Psoas muscle (tissue), 8 donors: ENCODE data around the gene LZTFL1. TPM values are rescaled to one million over a fixed set of nuclear protein-coding genes. Genes with fewer than 3 reads are reported as not detected.

Source experiments
- ATAC-seq, 4 donors: fragments of 200-7000 bp; cut with Tn5 transposase; one replicate each; pipeline ENCODE4 v1.9.1; 2020; ENCODE audit warnings: moderate library complexity in 3 of 4, mild to moderate bottlenecking in 2 of 4
- DNase-seq, 2 donors: peaks; one replicate each; pipeline ENCODE4 v3.0.0-alpha.2; 2020
- H3K27ac ChIP-seq: fragments of 200-600 bp; one replicate; pipeline ENCODE4 v1.8.0; 2022
- H3K27me3 ChIP-seq, 3 donors: fragments of 200-600 bp in 1 of 3; one replicate each; pipeline versions ENCODE4 v1.6.1 to v1.8.0; 2013 to 2022; ENCODE audit warnings: low read length in 2 of 3, mild to moderate bottlenecking in 2 of 3, moderate library complexity in 1 of 3; ENCODE audit not compliant: insufficient read depth in 3 of 3
- H3K36me3 ChIP-seq, 2 donors: fragments of 200-600 bp in 1 of 2; one replicate each; pipeline versions ENCODE4 v1.6.1 to v1.8.0; 2013 to 2022; ENCODE audit warnings: low read depth in 1 of 2, mild to moderate bottlenecking in 1 of 2, moderate library complexity in 1 of 2; ENCODE audit not compliant: insufficient read depth in 1 of 2
- H3K4me1 ChIP-seq: fragments of 200-600 bp; one replicate; pipeline ENCODE4 v1.8.0; 2022
- H3K4me3 ChIP-seq: fragments of 200-600 bp; one replicate; pipeline ENCODE4 v1.8.0; 2022; ENCODE audit warnings: mild to moderate bottlenecking
- H3K9me3 ChIP-seq: fragments of 200-600 bp; one replicate; pipeline ENCODE4 v1.8.0; 2022
- WGBS, 3 donors: extraction: QIAGEN DNeasy Blood & Tissue Kit; methylation state at CpG; one replicate each; pipeline versions ENCODE4 v1.1.6 to v1.1.7; 2013; 5-methylcytosine and 5-hydroxymethylcytosine counted together
- intact Hi-C, 2 donors: fragments of 100-400 bp; cut with DNase I; formaldehyde crosslinking; loops; one replicate each; pipeline versions ENCODE4 v1.11.0 to v1.14.2; 2022
- polyA plus RNA-seq, 3 donors: library from polyadenylated mRNA; stranded (reverse); fragments of 200-250 nt; gene quantifications; one replicate each; pipeline ENCODE4 v1.2.3, GENCODE V29; 2013
- total RNA-seq, 4 donors: library from RNA; stranded (reverse); fragmentation: NEBNext Ultra II Directional in 2 of 4; extraction: Animal tissue kit (Norgen Biotek cat#: 25700) in 2 of 4; gene quantifications; one replicate each; pipeline versions ENCODE4 v1.2.1 to v1.2.4, GENCODE V29; 2021 to 2023
- TF ChIP-seq, protein P1 (sequence below): fragments of 200-600 bp; IDR thresholded peaks from one replicate; pipeline ENCODE4 v1.8.0; 2022; ENCODE audit warnings: antibody characterized with exemption
- donor health status: healthy with polysubstance abuse.
- donor health status: DM: no; HTN: no; CAD: no; lungs with moderate emphysema.
- donor health status: Bipolar disorder and iron deficiency.
- donor health status: healthy.
- donor health status: DM: yes; HTN: yes; CAD: no.
- donor health status: DM: no; HTN: no; CAD: no.
- donor health status: DM: no; HTN: no; CAD: no.
- donor health status: DM: yes; HTN: yes; CAD: no.

The LZTFL1 gene
- total and polyA plus RNA-seq, 7 donors = 3.1 to 15.9 (median 5.3) TPM

DNA sequence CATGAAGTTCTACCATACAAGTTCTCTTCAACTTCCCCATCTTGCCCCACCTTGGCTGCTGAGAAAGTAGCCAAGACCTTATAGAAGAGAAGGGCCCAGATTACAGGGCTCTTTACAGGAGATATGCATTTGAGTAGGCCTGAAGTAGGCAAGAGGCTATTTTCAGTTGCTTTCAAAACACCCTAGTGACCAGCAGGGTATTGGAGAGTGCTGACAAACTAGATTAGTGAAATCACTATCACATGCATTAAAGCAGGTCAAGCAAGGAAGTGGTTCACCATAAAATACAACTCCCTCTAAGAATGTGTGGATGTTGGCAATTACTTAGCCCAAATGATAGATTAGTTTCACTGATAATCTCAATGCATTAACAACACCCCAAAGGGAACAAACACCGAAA is 2.7 kb upstream of the LZTFL1 start:
- Histone ChIP-seq H3K4me1 (peaks cover 15% of the 10 kb centered on the region), H3K36me3 (no peaks in the 10 kb centered on the region), H3K9me3 (no peaks in the 10 kb centered on the region), H3K27ac (no peak overlapping the region), H3K4me3 (no peak overlapping the region), H3K27me3 (no peaks in the 10 kb centered on the region)
- WGBS, 3 donors = 94 to 97% (median 95%) methylated on average over 1 of the region's 1 CpG
- intact Hi-C loops = loop anchor here in 1 of 2 donors (5.0 kb wide), 1 partner anchor 233 kb away; no protein-coding TSS in a partner anchor
- TF ChIP-seq, protein P1, sequence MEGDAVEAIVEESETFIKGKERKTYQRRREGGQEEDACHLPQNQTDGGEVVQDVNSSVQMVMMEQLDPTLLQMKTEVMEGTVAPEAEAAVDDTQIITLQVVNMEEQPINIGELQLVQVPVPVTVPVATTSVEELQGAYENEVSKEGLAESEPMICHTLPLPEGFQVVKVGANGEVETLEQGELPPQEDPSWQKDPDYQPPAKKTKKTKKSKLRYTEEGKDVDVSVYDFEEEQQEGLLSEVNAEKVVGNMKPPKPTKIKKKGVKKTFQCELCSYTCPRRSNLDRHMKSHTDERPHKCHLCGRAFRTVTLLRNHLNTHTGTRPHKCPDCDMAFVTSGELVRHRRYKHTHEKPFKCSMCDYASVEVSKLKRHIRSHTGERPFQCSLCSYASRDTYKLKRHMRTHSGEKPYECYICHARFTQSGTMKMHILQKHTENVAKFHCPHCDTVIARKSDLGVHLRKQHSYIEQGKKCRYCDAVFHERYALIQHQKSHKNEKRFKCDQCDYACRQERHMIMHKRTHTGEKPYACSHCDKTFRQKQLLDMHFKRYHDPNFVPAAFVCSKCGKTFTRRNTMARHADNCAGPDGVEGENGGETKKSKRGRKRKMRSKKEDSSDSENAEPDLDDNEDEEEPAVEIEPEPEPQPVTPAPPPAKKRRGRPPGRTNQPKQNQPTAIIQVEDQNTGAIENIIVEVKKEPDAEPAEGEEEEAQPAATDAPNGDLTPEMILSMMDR = no peak
- DNase-seq (no peak), ATAC-seq (no peak)

- intact Hi-C loops = loop anchor here in 1 of 2 donors (5.0 kb wide), 1 partner anchor 234 kb away; no protein-coding TSS in a partner anchor
- no peak overlapping the region for H3K27ac ChIP-seq
- WGBS, 3 donors = 65 to 71% (median 67%) methylated on average over 9 of the region's 9 CpGs
These were observed 1.1 kb upstream of the LZTFL1 start for GRCh38 chr3:45842851-45843625.

GRCh38 chr3:45841420-45841756 is 531 bp downstream of the LZTFL1 start:
- intact Hi-C loops = loop anchor here in 1 of 2 donors (5.0 kb wide), 1 partner anchor 236 kb away; no protein-coding TSS in a partner anchor
- Histone ChIP-seq H3K9me3 (no peaks in the 10 kb centered on the region), H3K4me3 (peak overlapping the region; percentile 98), H3K36me3 (peaks cover 0 to 4% of the 10 kb centered on the region in 2 donors), H3K4me1 (peaks cover 8% of the 10 kb centered on the region), H3K27me3 (no peaks in the 10 kb centered on the region), H3K27ac (peak overlapping the region; percentile 61)
- DNase-seq (peak in 1 of 2 donors; percentile 7), ATAC-seq (peak in 3 of 4 donors; percentile 20 to 47 (median 36))
- TF ChIP-seq, protein P1 = no peak
- 0 to 1% (median 0%) methylated on average over 15 of the region's 15 CpGs for WGBS, 3 donors

More at GRCh38 chr3:45842851-45843625, 1.1 kb upstream of the LZTFL1 start:
- no peaks in the 10 kb centered on the region for H3K36me3 ChIP-seq
- no peaks in the 10 kb centered on the region for H3K27me3 ChIP-seq
- no peak overlapping the region for H3K4me3 ChIP-seq
- no peak for DNase-seq
- ATAC-seq = no peak
- H3K4me1 ChIP-seq = peaks cover 9% of the 10 kb centered on the region
- H3K9me3 ChIP-seq = no peaks in the 10 kb centered on the region
- TF ChIP-seq, protein P1 = no peak

GRCh38 chr3:45838466-45838865 is 3.5 kb downstream of the LZTFL1 start:
- intact Hi-C loops = no loop called here
- 89 to 96% (median 95%) methylated on average over 1 of the region's 1 CpG for WGBS, 3 donors

More at GRCh38 chr3:45838466-45838865, 3.5 kb downstream of the LZTFL1 start:
- no peak overlapping the region for H3K4me3 ChIP-seq
- no peak for DNase-seq
- H3K36me3 ChIP-seq = peaks cover 0 to 31% of the 10 kb centered on the region in 2 donors
- ATAC-seq = no peak
- H3K27ac ChIP-seq = no peak overlapping the region
- TF ChIP-seq, protein P1 = no peak
- no peaks in the 10 kb centered on the region for H3K9me3 ChIP-seq
- H3K4me1 ChIP-seq = peaks cover 8% of the 10 kb centered on the region
- H3K27me3 ChIP-seq = no peaks in the 10 kb centered on the region
